ENCODE measurements around the gene VPS9D1.
A peak's percentile ranks its signal among the peaks of the same experiment; 100 is the strongest.
"Not testable (repeated sequence)": the region's sequence is repeated elsewhere in the genome, so short reads cannot be mapped to it uniquely, and the experiment has no call there.

VPS9D1 gene

DNA sequence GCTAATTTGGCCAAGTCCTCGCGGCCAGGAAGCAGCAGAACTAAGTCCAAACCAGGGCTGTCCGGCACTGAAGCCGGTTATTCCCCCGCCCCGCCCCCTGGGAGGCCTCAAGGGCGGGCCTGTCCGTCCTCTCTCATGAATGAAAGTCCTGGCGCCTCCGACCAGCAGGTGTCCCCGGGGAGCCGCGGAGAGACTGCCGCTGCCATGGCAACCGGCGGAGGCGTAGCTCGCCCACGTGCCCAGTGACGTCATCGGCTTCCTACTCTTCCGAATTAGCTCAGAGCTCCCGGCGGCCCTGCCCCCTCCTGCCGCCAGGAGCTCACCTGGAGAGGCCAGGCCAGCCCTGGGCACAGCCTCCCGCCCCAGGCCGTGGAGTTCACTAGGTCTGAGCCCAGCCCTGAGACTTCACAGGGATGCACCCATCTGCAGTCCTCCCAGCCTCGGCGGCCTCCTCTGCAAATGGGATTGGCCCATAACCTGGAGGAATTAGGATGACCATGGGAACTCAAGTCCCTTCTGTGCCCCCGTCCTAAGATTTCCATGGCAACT lies 20.5 kb downstream of the VPS9D1 start:
- Histone ChIP-seq H3K27me3 (ENCODE audit: insufficient read depth, low read length) (no peaks in the 10 kb centered on the region), H3K36me3 (ENCODE audit: insufficient read depth, low read length) (peaks cover 17% of the 10 kb centered on the region), H4K20me1 (ENCODE audit: insufficient read depth, low read length) (no peaks in the 10 kb centered on the region), H3K9me3 (ENCODE audit: low read length) (no peaks in the 10 kb centered on the region), H2AFZ (ENCODE audit: low read length) (no peak overlapping the region), H3K4me3 (ENCODE audit: low read depth, low read length, poor library complexity, severe bottlenecking) (peak overlapping the region; percentile 67), H3K79me2 (ENCODE audit: insufficient read depth, low read length) (no peaks in the 10 kb centered on the region), H3K4me1 (ENCODE audit: insufficient read depth, low read length, severe bottlenecking) (peaks cover 22% of the 10 kb centered on the region), H3K9ac (ENCODE audit: low read length) (peak overlapping the region; percentile 70; the same call in 1 of the 2 replicates), H3F3A (ENCODE audit: insufficient read depth, low read length) (no peaks in the 10 kb centered on the region), H3K4me2 (ENCODE audit: low read length) (peak overlapping the region; percentile 59), H3K9me2 (ENCODE audit: low read depth, low read length) (no peaks in the 10 kb centered on the region), H3K27ac (ENCODE audit: low read depth, low read length, poor library complexity, severe bottlenecking) (peak overlapping the region; percentile 16)
- no peak for TF ChIP-seq EZH2 (IDR thresholded peaks at IDR 0.05; ENCODE audit: borderline replicate concordance, low read length)
- peak; percentile 57 for TF ChIP-seq CTCF (IDR thresholded peaks at IDR 0.05; ENCODE audit: low read length)

DNA sequence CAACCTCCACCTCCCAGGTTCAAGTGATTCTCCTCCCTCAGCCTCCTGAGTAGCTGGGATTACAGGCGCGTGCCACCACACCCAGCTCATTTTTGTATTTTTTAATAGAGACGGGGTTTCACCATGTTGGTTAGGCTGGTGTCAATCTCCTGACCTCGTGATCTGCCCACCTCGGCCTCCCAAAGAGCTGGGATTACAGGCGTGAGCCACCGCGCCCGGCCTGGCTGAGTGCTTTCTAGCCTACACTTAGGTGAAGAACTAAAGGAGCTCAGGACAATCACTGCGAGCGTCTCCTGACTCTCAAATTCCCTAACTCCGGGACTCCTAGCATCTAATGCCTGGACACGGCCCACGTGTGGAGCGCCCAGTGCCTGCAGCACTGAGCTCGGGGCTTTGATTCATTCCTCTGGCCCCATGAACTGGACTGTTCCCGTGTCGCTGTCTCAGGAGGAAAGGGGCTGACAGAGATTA lies 21.0 kb downstream of the VPS9D1 start:
- not testable (repeated sequence) for H2AFZ ChIP-seq (ENCODE audit: low read length); H3K9me3 ChIP-seq (ENCODE audit: low read length); H3F3A ChIP-seq (ENCODE audit: insufficient read depth, low read length); H3K27ac ChIP-seq (ENCODE audit: low read depth, low read length, poor library complexity, severe bottlenecking); H3K4me3 ChIP-seq (ENCODE audit: low read depth, low read length, poor library complexity, severe bottlenecking); H3K9ac ChIP-seq (ENCODE audit: low read length); H3K9me2 ChIP-seq (ENCODE audit: low read depth, low read length); H3K27me3 ChIP-seq (ENCODE audit: insufficient read depth, low read length); H3K79me2 ChIP-seq (ENCODE audit: insufficient read depth, low read length); H4K20me1 ChIP-seq (ENCODE audit: insufficient read depth, low read length)
- peaks cover 21% of the 10 kb centered on the region for H3K36me3 ChIP-seq (ENCODE audit: insufficient read depth, low read length)
- H3K4me1 ChIP-seq (ENCODE audit: insufficient read depth, low read length, severe bottlenecking), result peaks cover 22% of the 10 kb centered on the region
- peak overlapping the region; percentile 56 for H3K4me2 ChIP-seq (ENCODE audit: low read length)

- H3K36me3 ChIP-seq (ENCODE audit: insufficient read depth, low read length), result peaks cover 29% of the 10 kb centered on the region
- not testable (repeated sequence) for H3F3A ChIP-seq (ENCODE audit: insufficient read depth, low read length); H3K79me2 ChIP-seq (ENCODE audit: insufficient read depth, low read length); H3K4me2 ChIP-seq (ENCODE audit: low read length); H2AFZ ChIP-seq (ENCODE audit: low read length); H3K27ac ChIP-seq (ENCODE audit: low read depth, low read length, poor library complexity, severe bottlenecking); H3K9me2 ChIP-seq (ENCODE audit: low read depth, low read length); H4K20me1 ChIP-seq (ENCODE audit: insufficient read depth, low read length); H3K4me3 ChIP-seq (ENCODE audit: low read depth, low read length, poor library complexity, severe bottlenecking); H3K27me3 ChIP-seq (ENCODE audit: insufficient read depth, low read length); H3K9ac ChIP-seq (ENCODE audit: low read length); H3K9me3 ChIP-seq (ENCODE audit: low read length)
- peaks cover 22% of the 10 kb centered on the region for H3K4me1 ChIP-seq (ENCODE audit: insufficient read depth, low read length, severe bottlenecking)
These were observed 22.0 kb downstream of the VPS9D1 start for GRCh38 chr16:89698717-89699116.

- H3K4me3 ChIP-seq (ENCODE audit: low read depth, low read length, poor library complexity, severe bottlenecking), result no peak overlapping the region
- no peaks in the 10 kb centered on the region for H4K20me1 ChIP-seq (ENCODE audit: insufficient read depth, low read length)
- no peaks in the 10 kb centered on the region for H3K9me2 ChIP-seq (ENCODE audit: low read depth, low read length)
- peaks cover 22% of the 10 kb centered on the region for H3K4me1 ChIP-seq (ENCODE audit: insufficient read depth, low read length, severe bottlenecking)
- peaks cover 38% of the 10 kb centered on the region for H3K36me3 ChIP-seq (ENCODE audit: insufficient read depth, low read length)
- no peaks in the 10 kb centered on the region for H3F3A ChIP-seq (ENCODE audit: insufficient read depth, low read length)
- H3K9me3 ChIP-seq (ENCODE audit: low read length), result no peaks in the 10 kb centered on the region
- H3K79me2 ChIP-seq (ENCODE audit: insufficient read depth, low read length), result no peaks in the 10 kb centered on the region
- TF ChIP-seq CTCF (IDR thresholded peaks at IDR 0.05; ENCODE audit: low read length) (no peak), EZH2 (IDR thresholded peaks at IDR 0.05; ENCODE audit: borderline replicate concordance, low read length) (no peak)
- no peaks in the 10 kb centered on the region for H3K27me3 ChIP-seq (ENCODE audit: insufficient read depth, low read length)
- no peak overlapping the region for H3K27ac ChIP-seq (ENCODE audit: low read depth, low read length, poor library complexity, severe bottlenecking)
- H2AFZ ChIP-seq (ENCODE audit: low read length), result no peak overlapping the region
- no peak overlapping the region for H3K4me2 ChIP-seq (ENCODE audit: low read length)
- no peak overlapping the region for H3K9ac ChIP-seq (ENCODE audit: low read length)
These were observed 22.9 kb downstream of the VPS9D1 start for GRCh38 chr16:89697616-89698331.

All from OCI-LY1 (cell line).